Skin of body (tissue), 2 donors: Measurements from ENCODE around the gene KCNIP1. TPM values are rescaled to one million over a fixed set of nuclear protein-coding genes. Genes with fewer than 3 reads are reported as not detected.

ENCODE experiments used
- DNase-seq: peaks from one replicate; lab custom pipeline; 2025; lab: John Stamatoyannopoulos, UW
- total RNA-seq: library from RNA; depleted of rRNA; stranded (reverse); fragments of >200 nt; gene quantifications from one replicate; pipeline ENCODE4 v1.2.3, GENCODE V29; 2014

KCNIP1 gene
- 2.5 TPM for total RNA-seq

DNA sequence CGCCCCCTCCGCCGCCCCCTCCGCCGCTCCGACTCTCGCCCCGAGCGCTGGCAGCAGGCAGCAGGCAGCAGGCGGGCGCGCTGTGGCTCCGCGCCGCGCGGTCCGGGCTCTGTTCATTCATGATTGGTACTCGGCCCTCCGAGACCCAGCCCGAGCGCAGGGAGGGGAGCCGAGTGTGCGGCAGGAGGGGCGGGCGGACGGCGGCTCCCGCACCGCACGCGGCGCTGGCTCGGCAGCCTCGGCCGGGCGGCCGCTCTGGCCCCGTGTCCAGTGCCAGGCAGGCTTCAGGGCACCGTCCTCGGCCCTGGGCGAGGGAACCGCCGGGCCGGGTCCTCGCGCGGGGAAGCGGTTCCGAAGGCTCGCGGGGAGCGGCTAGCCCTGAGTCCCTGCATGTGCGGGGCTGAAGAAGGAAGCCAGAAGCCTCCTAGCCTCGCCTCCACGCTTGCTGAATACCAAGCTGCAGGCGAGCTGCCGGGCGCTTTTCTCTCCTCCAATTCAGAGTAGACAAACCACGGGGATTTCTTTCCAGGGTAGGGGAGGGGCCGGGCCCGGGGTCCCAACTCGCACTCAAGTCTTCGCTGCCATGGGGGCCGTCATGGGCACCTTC is at the start of gene KCNIP1:
KCNIP1 (plus strand) TSS at position 31 of the 607 bp plus-strand sequence.
- DNase-seq, result no peak

DNA sequence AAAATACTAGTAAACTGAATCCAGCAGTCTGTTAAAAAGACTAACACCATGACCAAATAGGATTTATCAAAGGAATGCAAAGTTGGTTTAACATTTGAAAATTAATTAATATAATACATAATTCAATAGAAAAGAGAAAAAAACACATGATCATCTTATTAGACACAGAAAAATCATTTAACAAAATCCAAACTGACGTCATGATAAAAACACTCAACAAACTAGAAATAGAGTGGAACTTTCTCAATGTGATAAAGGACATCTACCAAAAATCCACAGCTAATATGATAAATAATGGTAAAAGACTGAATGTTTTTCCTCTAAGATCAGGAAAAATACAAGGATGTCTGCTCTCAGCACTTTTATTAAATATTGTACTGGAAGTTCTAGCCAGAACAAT is 40.4 kb upstream of the KCNIP1 start:
- no peak for DNase-seq

DNA sequence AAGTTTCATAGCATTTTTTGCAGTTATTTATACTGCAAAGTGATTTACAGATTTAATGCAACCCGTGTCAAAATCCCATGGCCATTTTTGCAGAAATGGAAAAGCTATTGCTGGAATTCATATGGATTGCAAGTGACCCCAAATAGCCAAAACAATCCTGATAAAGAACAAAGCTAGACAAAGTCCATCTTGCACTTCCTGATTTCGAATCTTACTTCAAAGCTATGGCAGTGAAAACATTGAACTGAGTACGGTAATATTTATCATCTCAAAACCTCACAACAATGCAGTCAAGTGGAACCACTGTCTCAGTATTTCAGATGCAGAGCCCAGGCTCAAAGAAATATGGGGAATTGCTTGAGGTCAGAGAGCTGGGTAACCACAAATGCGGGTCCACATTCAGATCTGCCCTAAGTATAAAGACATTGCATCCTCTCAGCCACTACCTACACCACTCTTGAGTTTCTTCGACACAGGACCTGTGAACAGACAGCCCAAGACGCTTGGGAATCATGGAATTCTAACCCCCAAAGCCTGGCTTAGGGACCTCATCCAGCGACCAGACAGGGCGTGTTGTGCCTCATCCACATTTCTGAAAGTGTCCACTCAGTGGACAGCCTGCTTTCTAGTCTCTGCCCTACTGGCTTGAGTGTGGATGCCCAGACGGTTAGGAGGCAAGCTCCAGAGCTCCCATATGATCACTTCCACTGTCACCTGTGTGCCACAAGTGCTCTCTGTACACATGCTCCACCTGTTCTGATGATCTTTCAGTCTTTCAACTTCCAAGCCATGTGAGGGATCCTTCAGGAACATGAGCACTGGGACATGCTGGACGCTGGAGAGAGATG is 39.3 kb upstream of the KCNIP1 start:
- no peak for DNase-seq

DNA sequence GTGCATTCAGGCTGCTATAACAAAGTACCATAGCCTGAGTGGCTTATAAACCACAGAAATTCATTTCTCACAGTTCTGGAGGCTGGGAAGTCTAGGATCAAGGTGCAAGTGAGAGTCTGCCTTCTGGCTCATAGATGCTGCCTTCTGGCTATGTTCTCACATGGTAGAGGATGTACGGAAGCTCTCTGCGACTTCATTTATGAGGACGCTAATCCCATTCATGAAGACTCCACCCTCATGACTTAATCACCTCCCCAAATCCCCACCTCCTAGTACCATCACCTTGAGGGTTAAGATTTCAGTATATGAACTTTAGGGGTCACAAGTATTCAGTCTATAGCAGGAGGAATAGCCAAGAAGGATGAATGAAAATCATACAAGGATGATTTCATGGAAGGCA is 37.3 kb upstream of the KCNIP1 start:
- no peak for DNase-seq

DNA sequence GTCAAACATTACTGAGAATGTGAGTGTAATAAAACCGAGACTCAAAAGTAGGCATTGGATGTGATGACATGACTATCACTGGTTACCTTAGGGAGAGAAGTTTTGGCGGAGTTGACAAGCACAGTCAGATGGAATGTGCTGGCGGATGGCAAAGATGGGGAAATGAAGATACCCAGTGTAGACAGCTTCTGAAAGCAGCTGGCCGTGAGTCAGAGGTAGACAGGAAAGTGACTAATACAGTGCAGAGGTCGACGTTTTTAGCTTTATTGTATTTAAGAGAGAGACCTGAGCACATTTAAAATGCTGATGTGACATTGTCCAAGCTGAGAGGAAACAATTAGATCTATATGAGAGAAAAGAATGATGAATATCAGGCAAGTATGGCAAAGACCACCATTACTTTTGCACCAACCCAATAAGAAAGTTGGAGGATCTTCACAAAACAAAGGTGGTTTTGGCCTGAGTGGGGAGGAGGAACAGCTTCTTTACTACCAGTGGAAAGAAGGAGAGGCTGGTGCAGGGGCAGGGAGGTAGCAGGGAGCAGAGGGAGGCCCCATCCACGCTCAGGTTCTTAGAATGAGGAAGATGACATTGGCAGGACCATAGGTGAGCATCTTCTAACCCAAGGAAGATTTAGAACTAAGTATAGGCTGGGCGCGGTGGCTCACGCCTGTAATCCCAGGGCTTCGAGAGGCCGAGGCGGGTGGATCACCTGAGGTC is 36.7 kb upstream of the KCNIP1 start:
- DNase-seq, result no peak

DNA sequence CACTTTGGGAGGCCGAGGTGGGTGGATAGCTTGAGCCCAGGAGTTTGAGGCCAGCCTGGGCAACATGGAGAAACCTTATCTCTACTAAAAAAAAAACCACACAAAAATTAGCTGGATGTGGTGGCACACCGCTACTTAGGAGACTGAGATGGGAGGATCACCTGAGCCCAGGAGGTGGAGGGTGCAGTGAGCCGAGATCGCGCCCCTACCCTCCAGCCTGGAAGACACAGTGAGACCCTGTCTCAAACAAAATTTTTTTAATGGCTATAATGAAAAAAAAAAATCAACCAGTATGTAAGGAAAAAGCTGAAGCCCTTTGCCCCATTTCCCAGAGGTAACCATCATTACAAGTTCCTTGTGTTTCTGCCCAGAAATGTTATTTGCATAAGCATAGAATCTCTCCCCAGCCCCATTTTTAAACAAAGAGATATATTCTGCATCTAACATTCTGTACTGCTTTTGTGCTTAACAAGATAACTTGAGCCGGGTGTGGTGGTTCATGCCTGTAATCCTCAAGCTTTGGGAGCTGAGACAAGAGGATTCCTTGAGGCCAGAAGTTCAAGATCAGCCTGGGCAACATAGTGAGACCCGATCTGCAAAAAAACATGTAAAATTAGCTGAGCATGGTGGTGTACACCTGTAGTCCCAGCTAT is 35.1 kb upstream of the KCNIP1 start:
- DNase-seq, result no peak

DNA sequence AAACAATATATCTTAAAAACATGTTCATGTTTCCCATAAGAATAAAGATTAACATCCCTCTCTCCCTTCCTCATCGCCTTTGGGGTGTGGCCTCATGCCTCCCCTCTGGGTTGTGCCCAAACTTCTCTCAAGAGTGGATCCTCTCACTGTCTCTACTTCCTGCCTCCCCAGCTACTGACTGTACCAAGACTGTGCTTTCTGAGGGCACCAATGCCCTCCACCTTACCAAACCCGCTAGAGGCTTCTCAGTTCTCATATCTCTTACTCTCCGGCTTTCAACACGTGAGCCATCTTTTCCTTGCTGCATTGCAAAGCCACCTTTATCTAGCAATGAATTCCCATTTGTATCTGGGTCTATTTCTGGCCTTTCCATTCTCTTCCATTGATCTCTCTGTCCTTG is 34.4 kb upstream of the KCNIP1 start:
- DNase-seq, result no peak

DNA sequence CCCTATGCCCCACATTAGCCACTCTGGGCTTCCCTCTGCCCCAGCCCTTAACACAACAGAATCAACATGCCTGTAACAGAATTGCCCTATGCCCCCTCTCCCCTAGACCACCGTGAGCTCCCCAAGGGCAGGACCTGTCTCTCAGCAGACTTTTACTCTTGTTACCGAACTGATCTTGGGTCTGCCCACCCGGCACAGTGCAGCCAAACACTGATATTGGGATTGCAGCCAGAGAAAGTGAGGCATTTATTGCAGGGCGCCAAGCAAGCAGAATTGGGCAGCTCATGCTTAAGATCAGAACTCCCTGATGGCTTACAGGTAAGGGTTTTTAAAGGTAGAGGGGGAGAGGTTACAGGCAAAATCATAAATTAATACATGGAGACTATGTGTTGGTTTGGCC is 33.5 kb upstream of the KCNIP1 start:
- no peak for DNase-seq

DNA sequence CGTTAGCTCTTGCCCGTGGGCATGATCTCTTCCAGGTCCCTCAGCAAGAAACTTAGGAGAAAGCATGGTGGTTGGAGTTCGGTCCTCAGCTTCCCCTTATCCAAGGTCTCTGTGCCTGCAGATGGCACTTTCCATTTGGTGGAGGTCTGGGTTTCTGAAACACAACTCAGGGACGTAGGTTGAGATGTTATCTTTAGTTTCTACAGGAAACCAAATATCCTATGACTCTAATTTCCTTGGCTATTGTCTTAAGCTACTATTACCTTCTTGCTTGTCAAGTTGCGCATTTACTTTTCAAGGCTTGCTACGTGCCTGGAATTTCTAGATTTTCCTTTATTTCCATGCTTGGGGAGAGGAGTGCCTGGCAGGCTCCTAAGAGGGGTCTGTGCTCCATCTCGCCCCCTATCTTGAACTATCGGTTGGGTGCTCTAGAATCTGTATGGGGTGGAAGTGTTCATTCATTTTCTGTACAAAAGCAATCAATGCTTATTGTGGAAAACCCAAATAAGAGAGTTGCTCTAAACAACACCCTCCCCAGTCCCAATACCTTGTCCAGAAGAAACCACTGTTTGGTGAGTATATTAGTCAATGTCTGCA is 32.9 kb upstream of the KCNIP1 start:
- no peak for DNase-seq

DNA sequence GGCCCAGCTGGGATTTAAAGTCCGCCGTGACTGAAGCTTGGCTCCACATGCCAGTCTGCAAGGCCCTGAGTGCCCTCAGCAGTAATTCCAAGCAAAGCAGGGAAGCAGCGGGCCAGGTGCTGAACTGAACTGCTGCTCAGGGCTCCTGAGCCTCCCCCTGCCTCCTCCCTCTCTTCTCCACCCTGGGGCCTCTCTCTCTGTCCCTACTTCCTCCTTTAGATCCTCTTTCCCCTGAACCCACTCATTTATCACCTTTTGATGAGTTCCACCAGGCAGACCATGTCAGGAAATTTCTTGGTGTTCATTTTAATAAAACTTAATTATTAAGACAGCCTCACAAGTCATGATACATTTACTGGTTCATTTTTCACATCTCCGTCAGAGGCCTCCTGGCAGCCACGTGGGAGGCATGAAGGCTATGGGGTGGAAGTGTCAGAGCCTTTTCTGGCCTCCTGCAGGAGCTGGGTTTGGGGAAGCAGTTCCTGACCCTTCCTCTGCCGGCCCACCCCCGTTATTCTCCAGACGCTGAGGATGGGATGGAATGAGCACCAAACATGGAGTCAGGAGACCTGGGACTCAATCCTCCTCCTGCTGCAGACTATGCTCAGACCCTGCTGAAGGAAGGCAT is 32.2 kb upstream of the KCNIP1 start:
- DNase-seq, result no peak

DNA sequence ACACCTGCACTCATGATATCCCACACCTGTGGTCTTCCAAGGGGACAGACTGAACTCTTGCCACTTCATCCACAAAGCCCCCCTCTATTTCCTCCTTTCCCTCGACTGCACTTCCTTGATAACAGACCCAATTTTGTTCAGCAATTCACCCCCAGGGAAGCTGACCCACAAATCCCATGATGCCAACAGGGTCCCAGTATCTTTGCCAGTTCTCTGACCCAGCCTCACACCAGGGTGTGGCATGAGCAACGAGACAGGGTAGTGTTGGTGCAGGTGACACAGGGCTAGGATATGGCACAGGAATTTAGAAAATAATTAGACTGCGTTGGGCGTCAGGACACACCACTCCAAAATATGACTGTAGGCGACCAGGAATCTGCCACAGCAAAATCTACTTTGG is 30.2 kb upstream of the KCNIP1 start:
- DNase-seq, result no peak

DNA sequence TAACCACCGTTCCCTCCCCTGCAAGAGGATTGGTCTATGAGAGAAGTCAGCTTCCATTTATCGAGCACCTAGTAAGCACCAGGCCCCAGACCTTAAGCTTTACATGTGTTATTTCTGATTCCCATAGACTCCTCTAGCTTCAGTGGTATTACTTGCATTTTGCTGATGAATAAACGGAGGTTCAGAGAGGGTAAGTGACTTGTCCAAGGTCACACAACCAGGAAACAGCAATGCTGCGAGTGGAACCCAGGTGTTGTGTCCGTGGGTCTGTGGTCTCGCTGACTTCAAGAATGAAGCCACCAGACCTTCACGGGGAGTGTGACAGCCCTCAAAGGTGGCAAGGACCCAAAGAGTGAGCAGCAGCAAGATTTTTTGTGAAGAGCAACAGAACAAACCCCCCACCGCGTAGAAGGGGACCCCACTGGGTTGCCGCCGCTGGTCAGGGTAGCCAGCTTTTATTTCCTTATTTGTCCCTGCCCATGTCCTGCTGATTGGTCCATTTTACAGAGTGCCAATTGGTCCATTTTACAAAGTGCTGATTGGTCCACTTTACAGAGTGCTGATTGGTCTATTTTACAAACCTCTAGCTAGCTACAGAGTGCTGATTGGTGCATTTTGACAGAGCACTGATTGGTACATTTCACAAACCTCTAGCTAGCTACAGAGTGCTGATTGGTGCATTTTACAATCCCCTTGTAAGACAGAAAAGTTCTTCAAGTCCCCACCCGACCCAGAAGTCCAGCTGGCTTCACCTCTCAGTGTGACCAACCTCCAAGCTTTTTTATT is 29.1 kb upstream of the KCNIP1 start:
- no peak for DNase-seq

DNA sequence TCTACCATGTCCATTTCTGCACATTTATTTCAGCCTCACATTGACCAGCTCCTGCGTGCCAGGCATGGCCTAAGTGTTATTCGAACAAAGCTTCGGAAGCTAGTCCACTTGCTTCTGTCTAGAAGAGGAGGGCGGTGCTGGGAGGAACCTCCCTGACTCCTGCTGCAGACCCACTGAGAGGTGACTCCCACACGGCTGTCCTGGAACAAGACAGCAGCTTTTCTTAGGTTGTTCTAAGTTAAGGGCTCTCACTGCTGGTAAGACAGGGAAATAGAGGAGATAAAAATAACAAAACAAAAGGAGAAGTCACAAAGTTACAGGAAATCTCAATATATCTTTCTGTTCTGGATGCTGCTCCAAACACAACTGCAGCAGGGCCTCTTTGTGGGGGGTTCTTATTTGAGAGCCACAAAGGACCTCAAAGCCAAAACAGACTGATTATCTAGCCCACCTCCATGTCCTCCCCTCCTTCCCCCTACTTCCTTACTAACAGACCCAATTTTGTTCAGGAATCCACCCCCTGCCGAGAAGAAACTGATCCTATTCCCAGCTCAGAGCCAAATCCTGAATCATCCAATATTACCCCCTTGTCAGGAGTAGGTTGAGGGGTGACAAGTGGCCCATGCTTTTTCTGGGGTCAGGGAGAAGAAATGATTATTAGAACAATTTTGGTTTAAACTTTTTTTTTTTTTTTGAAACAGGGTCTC is 28.4 kb upstream of the KCNIP1 start:
- no peak for DNase-seq

DNA sequence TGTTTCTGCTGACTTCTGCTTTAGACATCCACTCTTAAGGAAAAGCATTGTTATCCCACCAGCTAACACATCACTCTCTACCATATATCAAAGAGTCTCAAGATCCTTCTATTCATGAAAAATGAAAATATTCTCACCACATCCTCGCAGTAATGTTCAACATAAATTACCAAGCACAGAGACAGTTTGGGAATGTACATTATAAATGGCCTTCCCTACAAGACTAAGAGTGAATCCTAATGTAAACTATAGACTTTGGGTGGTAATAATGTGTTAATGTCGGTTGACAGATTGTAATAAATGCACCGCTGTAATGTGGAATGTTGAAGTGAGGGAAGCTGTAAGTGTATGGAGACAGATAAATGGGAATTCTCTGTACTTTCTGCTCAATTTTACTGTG is 27.1 kb upstream of the KCNIP1 start:
- no peak for DNase-seq

DNA sequence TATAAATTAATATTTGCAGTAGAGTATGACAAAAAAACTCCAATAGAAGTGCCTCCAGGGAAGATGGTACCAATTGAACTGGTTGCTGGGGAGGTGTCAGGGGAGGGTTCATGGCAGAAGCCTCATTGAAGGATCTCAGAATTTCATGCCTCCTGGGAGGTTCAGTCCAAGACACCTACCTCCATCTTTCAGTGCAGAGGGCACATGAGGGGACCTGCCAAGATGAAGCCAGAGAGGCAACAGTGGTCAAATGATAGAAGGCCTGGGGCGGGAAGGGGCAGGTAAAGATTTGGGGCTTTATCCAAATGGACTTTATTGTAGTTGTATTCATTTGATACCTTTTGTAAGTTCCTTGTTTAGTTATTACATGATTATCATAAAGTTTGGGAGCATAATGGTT is 25.9 kb upstream of the KCNIP1 start:
- DNase-seq, result no peak

DNA sequence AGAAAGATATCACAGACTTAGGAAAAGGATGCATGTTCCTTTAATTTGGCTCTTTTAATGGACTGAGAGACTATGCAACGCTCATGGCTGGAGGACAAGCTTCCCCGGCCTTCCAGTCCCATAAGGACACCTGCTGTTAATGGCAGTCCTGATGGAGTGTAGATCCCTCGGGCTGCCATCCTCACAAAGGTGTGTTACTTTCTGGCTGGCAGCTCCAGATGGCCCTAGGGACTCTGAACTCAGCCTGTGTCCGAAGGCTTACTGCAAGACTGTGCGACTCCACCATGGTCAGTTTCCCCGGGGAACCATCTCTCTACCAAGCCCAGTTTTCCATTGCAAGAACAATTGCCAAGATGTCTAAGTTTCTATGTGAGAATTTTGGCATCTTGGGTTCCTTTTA is 25.5 kb upstream of the KCNIP1 start:
- no peak for DNase-seq

DNA sequence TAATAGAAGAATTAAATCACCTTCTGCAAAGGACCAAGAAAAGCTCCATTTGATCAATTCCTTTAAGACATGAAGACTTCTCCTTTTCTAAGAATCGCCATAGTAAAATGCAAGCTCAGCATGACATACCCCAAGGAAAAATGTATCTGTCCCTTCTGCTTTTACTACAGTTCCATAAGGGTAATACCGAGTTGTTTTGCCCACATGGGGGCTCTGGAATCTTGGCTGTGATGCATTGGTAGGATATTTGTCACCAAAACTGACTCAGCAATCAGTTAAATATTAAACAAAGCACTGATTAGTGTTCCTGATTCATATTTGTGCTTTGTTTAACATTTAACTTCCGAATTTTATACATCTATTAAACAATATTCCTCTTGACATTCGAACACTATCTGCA is 24.3 kb upstream of the KCNIP1 start:
- no peak for DNase-seq

DNA sequence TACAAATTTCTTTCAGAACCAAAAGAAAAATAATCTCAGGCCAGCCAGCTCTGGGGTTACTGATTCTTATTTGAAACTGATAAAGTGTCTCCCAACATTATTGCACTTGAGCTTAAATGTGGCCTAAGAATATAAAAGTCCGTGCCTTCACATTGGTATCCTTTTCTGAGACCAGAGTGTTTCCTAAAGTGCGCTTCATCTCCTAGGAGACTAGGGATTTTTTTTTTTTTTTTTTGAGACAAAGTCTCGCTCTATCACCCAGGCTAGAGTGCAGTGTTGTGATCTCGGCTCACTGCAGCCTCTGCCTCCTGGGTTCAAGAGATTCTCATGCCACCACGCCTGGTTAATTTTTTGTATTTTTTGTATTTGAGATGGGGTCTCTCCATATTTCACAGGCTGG is 23.6 kb upstream of the KCNIP1 start:
- no peak for DNase-seq

DNA sequence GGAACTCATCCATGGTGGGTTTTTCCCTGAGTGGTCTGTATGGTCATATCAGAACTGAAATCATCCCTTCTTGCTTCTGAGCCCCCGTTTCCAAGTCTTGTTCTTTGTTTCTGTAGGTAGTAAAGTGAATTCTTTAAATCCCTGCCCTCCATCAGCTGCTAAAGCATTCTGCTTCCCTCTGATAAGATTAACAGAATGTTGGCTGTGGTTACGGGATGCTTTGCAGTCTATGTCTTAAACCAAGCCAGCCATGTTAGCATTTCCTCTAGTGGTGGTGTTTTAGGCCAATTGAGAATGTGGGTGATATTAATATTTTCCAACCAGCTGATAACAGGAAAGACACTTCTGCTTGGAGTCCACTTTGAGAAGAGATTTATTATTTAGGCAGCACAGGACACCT is 22.0 kb upstream of the KCNIP1 start:
- no peak for DNase-seq

DNA sequence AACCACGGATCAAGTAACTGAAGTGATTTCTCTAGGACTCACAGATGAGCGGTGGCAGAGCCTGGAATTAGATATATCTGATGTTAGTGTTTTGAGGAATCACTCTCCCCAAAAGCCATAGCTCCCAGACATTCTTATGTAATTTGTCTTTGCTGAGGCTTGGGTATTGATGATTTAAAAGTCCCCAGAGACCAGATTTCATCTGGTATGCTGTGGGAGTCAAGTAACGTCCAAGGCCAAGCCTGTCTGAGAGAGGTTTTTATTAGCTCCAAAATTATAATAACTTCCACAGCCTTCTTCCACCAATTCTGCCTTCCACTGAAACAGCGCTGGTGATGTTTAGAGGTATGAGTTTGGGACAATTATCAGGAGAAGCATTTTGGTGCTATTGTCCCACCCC is 21.3 kb upstream of the KCNIP1 start:
- no peak for DNase-seq
